GM12864 (cell line): ENCODE results near the gene SOX12.
"Not testable (repeated sequence)": the region's sequence is repeated elsewhere in the genome, so short reads cannot be mapped to it uniquely, and the experiment has no call there.

Experiments used
- DNase-seq: peaks from one replicate; pipeline ENCODE4 v3.0.0-alpha.2; 2011; ENCODE audit warnings: low read depth
- H3K4me3 ChIP-seq: 2 replicates; pipeline ENCODE4 v1.5.1; 2011; ENCODE audit warnings: mild to moderate bottlenecking, low read depth, low read length, control low read depth
- TF ChIP-seq, protein P1 (sequence below): IDR thresholded peaks from 2 replicates; pipeline ENCODE4 v1.5.1; 2011; ENCODE audit warnings: low read depth, mild to moderate bottlenecking, moderate library complexity, low read length, control low read depth, inconsistent platforms; ENCODE audit errors: missing control alignments

SOX12 gene

GRCh38 chr20:328975-329695, 3.8 kb downstream of the SOX12 start:
- no peak for DNase-seq
- H3K4me3 ChIP-seq, result no peak overlapping the region
- TF ChIP-seq, protein P1, sequence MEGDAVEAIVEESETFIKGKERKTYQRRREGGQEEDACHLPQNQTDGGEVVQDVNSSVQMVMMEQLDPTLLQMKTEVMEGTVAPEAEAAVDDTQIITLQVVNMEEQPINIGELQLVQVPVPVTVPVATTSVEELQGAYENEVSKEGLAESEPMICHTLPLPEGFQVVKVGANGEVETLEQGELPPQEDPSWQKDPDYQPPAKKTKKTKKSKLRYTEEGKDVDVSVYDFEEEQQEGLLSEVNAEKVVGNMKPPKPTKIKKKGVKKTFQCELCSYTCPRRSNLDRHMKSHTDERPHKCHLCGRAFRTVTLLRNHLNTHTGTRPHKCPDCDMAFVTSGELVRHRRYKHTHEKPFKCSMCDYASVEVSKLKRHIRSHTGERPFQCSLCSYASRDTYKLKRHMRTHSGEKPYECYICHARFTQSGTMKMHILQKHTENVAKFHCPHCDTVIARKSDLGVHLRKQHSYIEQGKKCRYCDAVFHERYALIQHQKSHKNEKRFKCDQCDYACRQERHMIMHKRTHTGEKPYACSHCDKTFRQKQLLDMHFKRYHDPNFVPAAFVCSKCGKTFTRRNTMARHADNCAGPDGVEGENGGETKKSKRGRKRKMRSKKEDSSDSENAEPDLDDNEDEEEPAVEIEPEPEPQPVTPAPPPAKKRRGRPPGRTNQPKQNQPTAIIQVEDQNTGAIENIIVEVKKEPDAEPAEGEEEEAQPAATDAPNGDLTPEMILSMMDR, result no peak

DNA sequence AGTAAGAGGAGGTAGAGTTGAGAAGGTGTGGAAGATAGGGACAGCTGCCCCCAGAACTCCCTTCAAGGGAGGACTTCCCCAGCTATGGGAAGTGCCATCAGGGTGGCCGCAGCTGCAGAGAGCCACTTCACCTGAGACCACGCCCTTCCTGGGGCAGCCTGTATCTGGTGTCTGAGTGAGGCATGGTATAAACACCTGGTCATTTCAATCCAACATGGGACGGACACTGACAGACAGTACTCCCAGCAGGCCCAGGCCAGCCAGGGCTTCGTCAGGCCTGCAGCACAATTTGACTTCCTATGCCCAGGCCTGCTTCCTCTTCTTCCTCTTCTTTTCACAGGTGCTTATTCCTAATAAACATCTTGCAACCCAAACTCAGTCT, 4.5 kb downstream of the SOX12 start:
- no peak for DNase-seq
- no peak overlapping the region for H3K4me3 ChIP-seq
- TF ChIP-seq, protein P1, result no peak

GRCh38 chr20:330233-331149, 5.1 kb downstream of the SOX12 start:
- no peak overlapping the region for H3K4me3 ChIP-seq
- no peak for DNase-seq
- TF ChIP-seq, protein P1, result peak; percentile 95

GRCh38 chr20:334578-334977, 9.2 kb downstream of the SOX12 start:
- DNase-seq, result no peak
- TF ChIP-seq, protein P1, result no peak
- H3K4me3 ChIP-seq, result no peak overlapping the region

- not testable (repeated sequence) for H3K4me3 ChIP-seq, DNase-seq
Observed at GRCh38 chr20:336040-336439, 10.7 kb downstream of the SOX12 start.

- no peak overlapping the region for H3K4me3 ChIP-seq
- no peak for DNase-seq
- TF ChIP-seq, protein P1, result no peak
Observed at GRCh38 chr20:341682-342081, 16.3 kb downstream of the SOX12 start.

- H3K4me3 ChIP-seq, result no peak overlapping the region
- TF ChIP-seq, protein P1, result no peak
- DNase-seq, result no peak
Observed at GRCh38 chr20:343107-343506, 17.8 kb downstream of the SOX12 start.
